K562 (cell line): Measurements from ENCODE around the gene RBPMS2. TPM values are rescaled to one million over a fixed set of nuclear protein-coding genes. Genes with fewer than 3 reads are reported as not detected.
A peak's percentile ranks its signal among the peaks of the same experiment; 100 is the strongest.

Experiments used
- CBX5 ChIP-seq: IDR thresholded peaks from 2 replicates; pipeline ENCODE4 v1.6.1; 2014; ENCODE audit warnings: low read depth, borderline replicate concordance
- CREBBP ChIP-seq: IDR thresholded peaks from one replicate; pipeline ENCODE4 v1.6.1; 2012; ENCODE audit warnings: low read depth, mild to moderate bottlenecking, control low read depth, inconsistent platforms, low read length
- DLX4 ChIP-seq: fragments of 250-450 bp; sonication (Bioruptor Pico); IDR thresholded peaks from 2 replicates; pipeline ENCODE4 v1.6.1; 2021; ENCODE audit warnings: mild to moderate bottlenecking
- E2F3 ChIP-seq: fragments of 250-450 bp; sonication (Bioruptor Pico); IDR thresholded peaks from 2 replicates; pipeline ENCODE4 v1.4.0; 2020; ENCODE audit warnings: mild to moderate bottlenecking
- MLX ChIP-seq, 2 experiments: fragments of 450-650 bp in 1 of 2; sonication (generic) in 1 of 2; formaldehyde crosslinking; conservative IDR thresholded peaks; 2 replicates each; pipeline versions ENCODE4 v1.4.0 to v1.8.1; 2020 to 2022; ENCODE audit warnings: mild to moderate bottlenecking in 1 of 2, missing genetic modification reagents in 1 of 2
- MTA3 ChIP-seq: fragments of 450-650 bp; formaldehyde crosslinking; IDR thresholded peaks from 2 replicates; pipeline ENCODE4 v1.6.1; 2017; ENCODE audit warnings: mild to moderate bottlenecking, borderline replicate concordance
- NFE2 ChIP-seq: IDR thresholded peaks from 2 replicates; pipeline ENCODE4 v1.6.1; 2014; ENCODE audit warnings: antibody characterized with exemption, low read depth
- PYGO2 ChIP-seq: fragments of 450-650 bp; IDR thresholded peaks from 2 replicates; pipeline ENCODE4 v1.6.1; 2016; ENCODE audit warnings: mild to moderate bottlenecking, missing genetic modification characterization, moderate library complexity, missing compliant biosample characterization
- RAD21 ChIP-seq, 2 experiments: fragments of 250-450 bp in 1 of 2; fragments of 450-650 bp in 1 of 2; sonication (Bioruptor Pico) in 1 of 2; formaldehyde crosslinking in 1 of 2; IDR thresholded peaks in 1 of 2; conservative IDR thresholded peaks in 1 of 2; 2 replicates each; pipeline versions ENCODE4 v1.4.0 to v1.8.0; 2020 to 2022; ENCODE audit warnings: mild to moderate bottlenecking in 2 of 2, moderate library complexity in 1 of 2
- RB1 ChIP-seq: fragments of 450-650 bp; IDR thresholded peaks from 2 replicates; pipeline ENCODE4 v1.6.1; 2017; ENCODE audit warnings: low read depth, mild to moderate bottlenecking
- RBM17 ChIP-seq: fragments of 200-400 bp; formaldehyde crosslinking; IDR thresholded peaks from 2 replicates; pipeline ENCODE4 v1.6.1; 2017; ENCODE audit warnings: low read depth, mild to moderate bottlenecking, low read length, borderline replicate concordance
- SRSF3 ChIP-seq: fragments of 200-400 bp; formaldehyde crosslinking; IDR thresholded peaks from 2 replicates; pipeline ENCODE4 v1.6.1; 2016; ENCODE audit warnings: mild to moderate bottlenecking, low read length, moderate library complexity; ENCODE audit not compliant: insufficient read depth
- ZBTB7A ChIP-seq: IDR thresholded peaks from 2 replicates; pipeline ENCODE4 v1.6.1; 2011; ENCODE audit warnings: low read depth, mild to moderate bottlenecking, low read length, moderate library complexity, borderline replicate concordance; ENCODE audit not compliant: control insufficient read depth
- ZNF407 ChIP-seq: fragments of 450-650 bp; IDR thresholded peaks from 2 replicates; pipeline ENCODE4 v1.6.1; 2016; ENCODE audit warnings: low read depth
- ZNF766 ChIP-seq: fragments of 200-800 bp; sonication (Bioruptor generic); conservative IDR thresholded peaks from 2 replicates; pipeline ENCODE4 v1.6.1; 2016; ENCODE audit warnings: missing genetic modification characterization, missing compliant biosample characterization
- polyA plus RNA-seq, 8 experiments: library from polyadenylated mRNA; depleted of rRNA in 4 of 8; stranded (reverse) in 5 of 8; unstranded in 3 of 8; fragments of >200 nt; fragmentation: Nextera tagmentation in 2 of 8; fragmentation: Illumina TruSeq in 1 of 8; extraction: Ambion mirVana in 2 of 8; extraction: Trizol in 1 of 8; gene quantifications; 2 replicates each; pipeline versions ENCODE4 v1.2.1 to v1.2.3, GENCODE V29; 2011 to 2014; ENCODE audit warnings: inconsistent platforms in 1 of 8, missing spikeins in 1 of 8
- total RNA-seq, 7 experiments: library from RNA; depleted of rRNA in 6 of 7; stranded (reverse); fragments of >200 nt in 6 of 7; fragmentation: Illumina TruSeq in 2 of 7; extraction: Trizol in 2 of 7; gene quantifications; 2 replicates each; pipeline versions ENCODE4 v1.2.1 to v1.2.3, GENCODE V29; 2011 to 2021; ENCODE audit warnings: low replicate concordance in 1 of 7

Gene RBPMS2
- total and polyA plus RNA-seq, 9 of the 15 experiments (the other 6 are each of a cell fraction or from before 2014, with no cell fraction given), result 0.11 to 2.6 (median 0.37) TPM; not detected in 1

GRCh38 chr15:64740311-64741170, 34.8 kb downstream of the RBPMS2 start (continued):
- TF ChIP-seq ZNF407 (no peak), CBX5 (no peak), ZNF766 (CRISPR knock-in tag) (no peak), E2F3 (no peak), PYGO2 (no peak), SRSF3 (no peak), RAD21 (CRISPR knock-in tag; conservative IDR thresholded peaks at IDR 0.05 in 1 of 2, IDR thresholded peaks at IDR 0.05 in 1 of 2) (peak; percentile 29 to 60; a peak in 3 of 4 replicates), RBM17 (no peak), NFE2 (no peak), ZBTB7A (no peak), MTA3 (no peak), RB1 (0 out of 2 replicates have a peak, but pooled peaks have one; percentile 26), MLX (CRISPR knock-in tag; conservative IDR thresholded peaks at IDR 0.05) (no peak), DLX4 (CRISPR knock-in tag) (no peak), CREBBP (no peak)
